GM18505 (cell line): ENCODE measurements around the gene AVPI1.
"Not testable (repeated sequence)": the region's sequence is repeated elsewhere in the genome, so short reads cannot be mapped to it uniquely, and the experiment has no call there.

Source experiments
- ATAC-seq: cut with Tn5 transposase; IDR thresholded peaks from one replicate; pipeline ENCODE4 v1.9.1; 2021; ENCODE audit not compliant: unreplicated experiment
- POLR2A ChIP-seq: IDR thresholded peaks from 4 replicates; pipeline ENCODE4 v1.6.1; 2011; ENCODE audit warnings: borderline replicate concordance; ENCODE audit not compliant: insufficient read depth, insufficient read length; ENCODE audit errors: extremely low read depth

Gene AVPI1

GRCh38 chr10:97676770-97677581 lies 10.1 kb downstream of the AVPI1 start:
- TF ChIP-seq POLR2A, result no peak
- no peak for ATAC-seq

- no peak for TF ChIP-seq POLR2A
- no peak for ATAC-seq
Measured at GRCh38 chr10:97675222-97675621, 11.8 kb downstream of the AVPI1 start.

- no peak for ATAC-seq
- no peak for TF ChIP-seq POLR2A
Measured at GRCh38 chr10:97673736-97674525, 13.1 kb downstream of the AVPI1 start.

- no peak for ATAC-seq
Measured at GRCh38 chr10:97669571-97669970, 17.5 kb downstream of the AVPI1 start.

GRCh38 chr10:97667463-97667862 lies 19.6 kb downstream of the AVPI1 start:
- ATAC-seq, result no peak
- TF ChIP-seq POLR2A, result no peak

More at GRCh38 chr10:97669571-97669970, 17.5 kb downstream of the AVPI1 start:
- no peak for TF ChIP-seq POLR2A

- no peak for ATAC-seq
- TF ChIP-seq POLR2A, result no peak
Measured at GRCh38 chr10:97666992-97667391, 20.0 kb downstream of the AVPI1 start.

- no peak for ATAC-seq
Measured at GRCh38 chr10:97664282-97664850, 22.7 kb downstream of the AVPI1 start.

GRCh38 chr10:97659589-97659988 lies 27.5 kb downstream of the AVPI1 start:
- no peak for TF ChIP-seq POLR2A
- no peak for ATAC-seq

More at GRCh38 chr10:97664282-97664850, 22.7 kb downstream of the AVPI1 start:
- TF ChIP-seq POLR2A, result no peak

GRCh38 chr10:97656777-97657176 lies 30.3 kb downstream of the AVPI1 start:
- TF ChIP-seq POLR2A, result no peak
- ATAC-seq, result no peak

GRCh38 chr10:97651773-97652172 lies 35.3 kb downstream of the AVPI1 start:
- no peak for TF ChIP-seq POLR2A
- no peak for ATAC-seq

GRCh38 chr10:97650726-97651125 lies 36.3 kb downstream of the AVPI1 start:
- no peak for TF ChIP-seq POLR2A
- ATAC-seq, result no peak

GRCh38 chr10:97649405-97649750 lies 37.7 kb downstream of the AVPI1 start:
- ATAC-seq, result not testable (repeated sequence)

GRCh38 chr10:97648562-97649404 lies 38.3 kb downstream of the AVPI1 start:
- TF ChIP-seq POLR2A, result no peak
- ATAC-seq, result peak; percentile 81

GRCh38 chr10:97647556-97647955 lies 39.5 kb downstream of the AVPI1 start:
- no peak for ATAC-seq
- TF ChIP-seq POLR2A, result no peak

GRCh38 chr10:97644936-97645335 lies 42.1 kb downstream of the AVPI1 start:
- ATAC-seq, result no peak
- TF ChIP-seq POLR2A, result no peak
